Fibroblast of lung (primary cell): Measurements from ENCODE around the gene H2AZ2. TPM values are rescaled to one million over a fixed set of nuclear protein-coding genes. Genes with fewer than 3 reads are reported as not detected.

Experiments
- DNase-seq, 2 donors: peaks; one replicate each; pipeline versions ENCODE4 v3.0.0 to v3.0.0-alpha.2; 2010; ENCODE audit warnings: low read depth in 2 of 2
- H2AFZ ChIP-seq: 2 replicates; pipeline ENCODE4 v1.5.1; 2012; ENCODE audit warnings: low read length, control low read depth, inconsistent platforms
- H3K27ac ChIP-seq: 2 replicates; pipeline ENCODE4 v1.5.1; 2011; ENCODE audit warnings: low read length, control low read depth; ENCODE audit not compliant: insufficient read depth
- H3K27me3 ChIP-seq: 2 replicates; pipeline ENCODE4 v1.5.1; 2011; ENCODE audit warnings: mild to moderate bottlenecking, low read length; ENCODE audit not compliant: control insufficient read depth, insufficient read depth
- H3K36me3 ChIP-seq: 2 replicates; pipeline ENCODE4 v1.5.1; 2011; ENCODE audit warnings: low read length; ENCODE audit not compliant: control insufficient read depth, insufficient read depth
- H3K4me1 ChIP-seq: 2 replicates; pipeline ENCODE4 v1.5.1; 2011; ENCODE audit warnings: low read length; ENCODE audit not compliant: control insufficient read depth, insufficient read depth; ENCODE audit errors: extremely low read depth
- H3K4me2 ChIP-seq: 2 replicates; pipeline ENCODE4 v1.5.1; 2011; ENCODE audit warnings: low read length, control low read depth; ENCODE audit not compliant: insufficient read depth; ENCODE audit errors: extremely low read depth
- H3K4me3 ChIP-seq, 4 experiments: fragments of 200-600 bp in 1 of 4; sonication (generic) in 1 of 4; replicated peaks in 1 of 4; 2 replicates each; pipeline ENCODE4 v1.5.1; 2011 to 2016; ENCODE audit warnings: low read length in 4 of 4, low read depth in 3 of 4, mild to moderate bottlenecking in 3 of 4, control low read depth in 2 of 4, inconsistent platforms in 1 of 4, mixed read lengths in 1 of 4; ENCODE audit not compliant: insufficient read depth in 1 of 4; ENCODE audit errors: control extremely low read depth in 1 of 4
- H3K79me2 ChIP-seq: 2 replicates; pipeline ENCODE4 v1.5.1; 2012; ENCODE audit warnings: mild to moderate bottlenecking, low read length, inconsistent platforms; ENCODE audit not compliant: control insufficient read depth, insufficient read depth
- H3K9ac ChIP-seq: 2 replicates; pipeline ENCODE4 v1.5.1; 2011; ENCODE audit warnings: mild to moderate bottlenecking, low read length, control low read depth; ENCODE audit not compliant: insufficient read depth
- H3K9me3 ChIP-seq: 2 replicates; pipeline ENCODE4 v1.5.1; 2012; ENCODE audit warnings: low read depth, low read length; ENCODE audit not compliant: control insufficient read depth, insufficient read depth
- H4K20me1 ChIP-seq: 2 replicates; pipeline ENCODE4 v1.5.1; 2011; ENCODE audit warnings: low read length; ENCODE audit not compliant: control insufficient read depth, insufficient read depth; ENCODE audit errors: extremely low read depth
- CTCF ChIP-seq, 2 donors: IDR thresholded peaks in 1 of 2; conservative IDR thresholded peaks in 1 of 2; 1 replicate in 1 of 2; 2 replicates in 1 of 2; pipeline ENCODE4 v1.5.1; 2011 to 2012; ENCODE audit warnings: low read length in 2 of 2, control low read depth in 1 of 2, inconsistent platforms in 1 of 2, low read depth in 1 of 2, mild to moderate bottlenecking in 1 of 2
- EZH2 ChIP-seq: IDR thresholded peaks from 2 replicates; pipeline ENCODE4 v1.5.1; 2012; ENCODE audit warnings: low read length, control low read depth, mild to moderate bottlenecking; ENCODE audit errors: missing control alignments
- polyA plus RNA-seq, 2 donors: library from polyadenylated mRNA; depleted of rRNA in 1 of 2; stranded (reverse) in 1 of 2; unstranded in 1 of 2; fragments of >200 nt; gene quantifications; 2 replicates each; pipeline ENCODE4 v1.2.1, GENCODE V29; 2011 to 2012; ENCODE audit warnings: missing spikeins in 1 of 2
- total RNA-seq: library from RNA; depleted of rRNA; stranded (reverse); fragments of >200 nt; gene quantifications from 2 replicates; pipeline ENCODE4 v1.2.1, GENCODE V29; 2014

H2AZ2 gene
- total and polyA plus RNA-seq, 2 donors (not counting 1 experiment from before 2014, with no cell fraction given): 170 to 230 TPM

- no peak overlapping the region for H2AFZ ChIP-seq
- no peak for DNase-seq
- H3K27me3 ChIP-seq: no peaks in the 10 kb centered on the region
- H3K4me2 ChIP-seq: no peak overlapping the region
- no peaks in the 10 kb centered on the region for H3K4me1 ChIP-seq
- TF ChIP-seq CTCF (conservative IDR thresholded peaks at IDR 0.05 in 1 of 2, IDR thresholded peaks at IDR 0.05 in 1 of 2; ENCODE audit: low read depth in 1 of 2, low read length in 2 of 2) (no peak), EZH2 (no peak)
- no peaks in the 10 kb centered on the region for H4K20me1 ChIP-seq
- H3K4me3 ChIP-seq: no peak overlapping the region
- H3K79me2 ChIP-seq: no peaks in the 10 kb centered on the region
- no peaks in the 10 kb centered on the region for H3K9me3 ChIP-seq
- no peak overlapping the region for H3K9ac ChIP-seq
- H3K36me3 ChIP-seq: no peaks in the 10 kb centered on the region
- H3K27ac ChIP-seq: no peak overlapping the region
Measured at GRCh38 chr7:44782460-44782859, 65.4 kb downstream of the H2AZ2 start.

Other genes starting within 250 kb of the H2AZ2 start
- gene OGDH, start 241.5 kb downstream of the H2AZ2 start, total RNA-seq: 40.8 and 69.2 TPM in 2 replicates
- 60.8 and 74.9 TPM in 2 replicates for gene OGDH, start 241.5 kb downstream of the H2AZ2 start, polyA plus RNA-seq
- 5.1 and 9.1 TPM in 2 replicates for gene ZMIZ2, start 99.2 kb downstream of the H2AZ2 start, total RNA-seq
- gene ZMIZ2, start 99.2 kb downstream of the H2AZ2 start, polyA plus RNA-seq: 3.9 and 5.5 TPM in 2 replicates
- gene PPIA, start 51.4 kb downstream of the H2AZ2 start, total RNA-seq: 940 and 1,161 TPM in 2 replicates
- gene PPIA, start 51.4 kb downstream of the H2AZ2 start, polyA plus RNA-seq: 7,057 and 8,825 TPM in 2 replicates
- gene PURB, start 37.4 kb upstream of the H2AZ2 start, total RNA-seq: 15.2 TPM in 2 replicates
- 11.0 and 11.1 TPM in 2 replicates for gene PURB, start 37.4 kb upstream of the H2AZ2 start, polyA plus RNA-seq
- under 0.01 TPM in 2 replicates for gene MYO1G, start 130.9 kb upstream of the H2AZ2 start, total RNA-seq
- gene MYO1G, start 130.9 kb upstream of the H2AZ2 start, polyA plus RNA-seq: 0.02 and 0.10 TPM in 2 replicates
- gene CCM2, start 152.1 kb upstream of the H2AZ2 start, total RNA-seq: 40.6 and 52.4 TPM in 2 replicates
- gene CCM2, start 152.1 kb upstream of the H2AZ2 start, polyA plus RNA-seq: 27.8 and 34.7 TPM in 2 replicates
- 1.3 and 2.8 TPM in 2 replicates for gene NACAD, start 240.9 kb upstream of the H2AZ2 start, total RNA-seq
- 0.41 and 0.66 TPM in 2 replicates for gene NACAD, start 240.9 kb upstream of the H2AZ2 start, polyA plus RNA-seq